ENCODE measurements around the gene TRMO. TPM values are rescaled to one million over a fixed set of nuclear protein-coding genes. Genes with fewer than 3 reads are reported as not detected.

TRMO gene
- total RNA-seq, 4 donors from 2014 or later, result 16.7 to 30.9 (median 19.7) TPM

- H3K9me3 ChIP-seq, result peaks cover 0 to 35% (median 10%) of the 10 kb centered on the region in 4 donors
- no peak overlapping the region for H3K4me3 ChIP-seq
- no peak for DNase-seq (ENCODE audit: low spot score in 2 of 2)
- WGBS, 2 donors, result 64 to 79% methylated on average over 1 of the region's 1 CpG
- TF ChIP-seq POLR2A (IDR thresholded peaks at IDR 0.05) (no peak), EP300 (IDR thresholded peaks at IDR 0.05) (no peak), CTCF (IDR thresholded peaks at IDR 0.05) (no peak)
- H3K36me3 ChIP-seq, result no peaks in the 10 kb centered on the region
- H3K27ac ChIP-seq, result no peak overlapping the region
- H3K4me1 ChIP-seq, result no peaks in the 10 kb centered on the region
- H3K27me3 ChIP-seq, result peaks cover 0 to 19% of the 10 kb centered on the region in 2 donors
These were observed 57.9 kb downstream of the TRMO start for GRCh38 chr9:97864396-97864795.

GRCh38 chr9:97863314-97863713 is 59.0 kb downstream of the TRMO start:
- TF ChIP-seq EP300 (IDR thresholded peaks at IDR 0.05), result no peak
- TF ChIP-seq POLR2A (IDR thresholded peaks at IDR 0.05), result no peak
- no peak for TF ChIP-seq CTCF (IDR thresholded peaks at IDR 0.05)
- H3K4me1 ChIP-seq, result peaks cover 0 to under 1% (median 0%) of the 10 kb centered on the region in 4 donors
- peaks cover 0 to 29% of the 10 kb centered on the region in 2 donors for H3K27me3 ChIP-seq
- H3K9me3 ChIP-seq, result peaks cover 0 to 33% (median 10%) of the 10 kb centered on the region in 4 donors
- no peak overlapping the region for H3K4me3 ChIP-seq
- no peaks in the 10 kb centered on the region for H3K36me3 ChIP-seq
- no peak overlapping the region for H3K27ac ChIP-seq
- 50 to 60% methylated on average over 7 of the region's 7 CpGs for WGBS, 2 donors
- DNase-seq (ENCODE audit: low spot score in 2 of 2), result no peak

DNA sequence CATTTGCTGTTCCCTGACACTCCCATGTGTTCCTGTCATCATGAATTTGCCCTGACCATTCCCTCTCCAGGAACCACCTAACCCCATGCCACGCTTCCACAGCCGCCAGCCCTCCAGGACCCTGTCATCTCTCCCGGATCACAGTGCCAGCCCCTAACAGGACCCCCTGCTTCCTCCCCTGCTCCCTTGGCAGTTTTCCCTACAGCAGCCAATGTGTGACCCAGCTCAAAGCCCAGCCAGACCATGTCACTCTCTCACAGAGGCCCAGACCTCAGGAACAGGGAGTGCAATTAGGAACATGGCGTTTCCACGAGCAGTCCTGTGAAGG is 61.2 kb downstream of the TRMO start:
- peaks cover 0 to 51% of the 10 kb centered on the region in 2 donors for H3K27me3 ChIP-seq
- no peaks in the 10 kb centered on the region for H3K36me3 ChIP-seq
- H3K9me3 ChIP-seq, result peaks cover 0 to 18% (median 6%) of the 10 kb centered on the region in 4 donors
- TF ChIP-seq EP300 (IDR thresholded peaks at IDR 0.05), result no peak
- no peak for TF ChIP-seq POLR2A (IDR thresholded peaks at IDR 0.05)
- H3K4me3 ChIP-seq, result no peak overlapping the region
- H3K27ac ChIP-seq, result no peak overlapping the region
- no peak for DNase-seq (ENCODE audit: low spot score in 2 of 2)
- WGBS, 2 donors, result 67 to 73% methylated on average over 5 of the region's 5 CpGs
- H3K4me1 ChIP-seq, result peaks cover 0 to 9% (median 0%) of the 10 kb centered on the region in 4 donors

GRCh38 chr9:97860451-97861147 is 61.7 kb downstream of the TRMO start:
- H3K9me3 ChIP-seq, result peaks cover 0 to 13% (median 3%) of the 10 kb centered on the region in 4 donors
- H3K36me3 ChIP-seq, result no peaks in the 10 kb centered on the region
- H3K4me3 ChIP-seq, result no peak overlapping the region
- DNase-seq (ENCODE audit: low spot score in 2 of 2), result no peak
- peaks cover 0 to 56% of the 10 kb centered on the region in 2 donors for H3K27me3 ChIP-seq
- H3K27ac ChIP-seq, result no peak overlapping the region
- 31 to 32% methylated on average over 8 to 9 of the region's 10 CpGs for WGBS, 2 donors
- no peak for TF ChIP-seq EP300 (IDR thresholded peaks at IDR 0.05)
- no peak for TF ChIP-seq CTCF (IDR thresholded peaks at IDR 0.05)
- TF ChIP-seq POLR2A (IDR thresholded peaks at IDR 0.05), result no peak
- H3K4me1 ChIP-seq, result peaks cover 0 to 10% (median 0%) of the 10 kb centered on the region in 4 donors

DNA sequence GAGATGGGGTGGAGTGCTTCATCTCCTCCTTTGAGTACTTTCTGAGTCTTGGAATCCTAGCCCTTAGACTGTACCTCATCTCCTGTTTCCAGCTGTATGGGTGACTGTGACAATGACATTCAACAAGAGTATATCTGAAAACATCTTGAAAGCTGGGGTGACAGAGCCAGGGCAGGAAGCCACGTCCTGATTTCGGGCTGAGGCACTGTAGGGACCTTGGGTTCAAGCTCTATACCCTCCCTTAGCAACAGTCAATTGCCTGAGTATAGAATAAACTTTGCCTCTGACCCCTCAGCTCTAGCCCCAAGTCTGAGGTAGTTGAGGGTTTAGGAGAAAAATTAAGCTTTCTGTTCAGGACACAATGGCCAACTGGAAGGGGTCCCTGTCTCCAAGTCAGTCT is 63.0 kb downstream of the TRMO start:
- TF ChIP-seq POLR2A (IDR thresholded peaks at IDR 0.05) (no peak), CTCF (IDR thresholded peaks at IDR 0.05) (no peak), EP300 (IDR thresholded peaks at IDR 0.05) (no peak)
- Histone ChIP-seq H3K4me1 (peaks cover 0 to 20% (median 0%) of the 10 kb centered on the region in 4 donors), H3K27me3 (peaks cover 0 to 68% of the 10 kb centered on the region in 2 donors), H3K36me3 (no peaks in the 10 kb centered on the region), H3K4me3 (no peak overlapping the region), H3K27ac (no peak overlapping the region), H3K9me3 (peaks cover 0 to under 1% (median 0%) of the 10 kb centered on the region in 4 donors)
- no peak for DNase-seq (ENCODE audit: low spot score in 2 of 2)
- WGBS, 2 donors, result 38 to 54% methylated on average over 2 of the region's 2 CpGs
